B cell (primary cell): ENCODE results near the gene MIER3. TPM values are rescaled to one million over a fixed set of nuclear protein-coding genes. Genes with fewer than 3 reads are reported as not detected.

Experiments used
- ATAC-seq: fragments of 200-7000 bp; cut with Tn5 transposase; one replicate; pipeline ENCODE4 v1.10.0; 2021; ENCODE audit warnings: low read depth, mild to moderate bottlenecking, moderate number of reproducible peaks, moderate library complexity
- CTCF ChIA-PET: fragments of 350-600 bp; sonication (Branson Sonifier 250); formaldehyde crosslinking; loops from one replicate; lab custom pipeline; 2021; ENCODE audit warnings: antibody characterized with exemption, inconsistent platforms; lab: Charles Lee
- POLR2A ChIA-PET: fragments of 350-600 bp; sonication (Branson Sonifier 250); formaldehyde crosslinking; loops from one replicate; lab custom pipeline; 2021; ENCODE audit warnings: antibody characterized with exemption; lab: Charles Lee
- DNase-seq: peaks from one replicate; pipeline ENCODE4 v3.0.0; 2013
- H2AFZ ChIP-seq: 2 replicates; pipeline ENCODE4 v1.6.1; 2012; ENCODE audit warnings: mild to moderate bottlenecking, low read depth, low read length; ENCODE audit not compliant: insufficient read depth, poor library complexity, severe bottlenecking
- H3K27ac ChIP-seq, 2 donors: 1 replicate in 1 of 2; 2 replicates in 1 of 2; pipeline ENCODE4 v1.5.1; 2012 to 2013; ENCODE audit warnings: low read length in 2 of 2, mild to moderate bottlenecking in 2 of 2, moderate library complexity in 1 of 2
- H3K27me3 ChIP-seq, 4 experiments: fragments of 200-600 bp in 1 of 4; sonication (generic) in 1 of 4; replicated peaks in 1 of 4; 1 replicate in 2 of 4; 2 replicates in 2 of 4; pipeline versions ENCODE4 v1.6.1 to v1.7.0; 2013 to 2016; ENCODE audit warnings: low read length in 3 of 4, mild to moderate bottlenecking in 2 of 4, mixed read lengths in 1 of 4, moderate library complexity in 1 of 4; ENCODE audit not compliant: insufficient read depth in 4 of 4, control insufficient read depth in 3 of 4; ENCODE audit errors: control extremely low read depth in 1 of 4
- H3K36me3 ChIP-seq, 2 experiments: replicated peaks in 1 of 2; 1 replicate in 1 of 2; 2 replicates in 1 of 2; pipeline versions ENCODE4 v1.6.1 to v1.7.1; 2013; ENCODE audit warnings: low read length in 1 of 2; ENCODE audit not compliant: insufficient read depth in 2 of 2, control insufficient read depth in 1 of 2; ENCODE audit errors: control extremely low read depth in 1 of 2, extremely low read depth in 1 of 2
- H3K4me1 ChIP-seq, 2 donors: fragments of 200-600 bp in 1 of 2; sonication (generic) in 1 of 2; 1 replicate in 1 of 2; 2 replicates in 1 of 2; pipeline versions ENCODE4 v1.5.1 to v1.6.1; 2013 to 2017; ENCODE audit warnings: low read length in 2 of 2; ENCODE audit not compliant: control insufficient read depth in 2 of 2, insufficient read depth in 2 of 2
- H3K4me2 ChIP-seq: replicated peaks from 2 replicates; pipeline ENCODE3; 2012; ENCODE audit warnings: mild to moderate bottlenecking, low read depth, low read length; ENCODE audit not compliant: poor library complexity, severe bottlenecking
- H3K4me3 ChIP-seq, 5 experiments: fragments of 200-600 bp in 1 of 5; sonication (generic) in 1 of 5; 1 replicate in 3 of 5; 2 replicates in 2 of 5; pipeline versions ENCODE4 v1.5.1 to v1.7.0; 2011 to 2016; ENCODE audit warnings: low read length in 4 of 5, mild to moderate bottlenecking in 4 of 5, low read depth in 2 of 5, control low read depth in 1 of 5, moderate library complexity in 1 of 5; ENCODE audit not compliant: insufficient read depth in 1 of 5; ENCODE audit errors: control extremely low read depth in 1 of 5, extremely low read depth in 1 of 5
- H3K79me2 ChIP-seq: fragments of 200-600 bp; sonication (generic); one replicate; pipeline ENCODE4 v1.6.0; 2016; ENCODE audit warnings: low read length; ENCODE audit not compliant: control insufficient read depth, insufficient read depth
- H3K9ac ChIP-seq: fragments of 200-600 bp; sonication (generic); 2 replicates; pipeline ENCODE4 v1.6.1; 2017; ENCODE audit warnings: mild to moderate bottlenecking, low read length, moderate library complexity
- H3K9me3 ChIP-seq, 3 donors: one replicate each; pipeline versions ENCODE4 v1.6.1 to v1.7.1; 2013; ENCODE audit warnings: low read length in 2 of 3; ENCODE audit not compliant: control insufficient read depth in 2 of 3, insufficient read depth in 1 of 3; ENCODE audit errors: control extremely low read depth in 1 of 3
- H4K20me1 ChIP-seq: 2 replicates; pipeline ENCODE4 v1.6.0; 2012; ENCODE audit warnings: mild to moderate bottlenecking, low read length; ENCODE audit not compliant: insufficient read depth, control insufficient read depth, poor library complexity, severe bottlenecking
- H3K27ac Mint-ChIP-seq: one replicate; pipeline ENCODE4 v1.8.0; 2021; ENCODE audit warnings: mixed read lengths
- H3K27me3 Mint-ChIP-seq: one replicate; pipeline ENCODE4 v1.8.0; 2021; ENCODE audit warnings: mixed read lengths
- H3K4me1 Mint-ChIP-seq: one replicate; pipeline ENCODE4 v1.8.0; 2021; ENCODE audit warnings: mixed read lengths
- H3K4me3 Mint-ChIP-seq: one replicate; pipeline ENCODE4 v1.8.0; 2021; ENCODE audit warnings: mixed read lengths
- H3K9me3 Mint-ChIP-seq: one replicate; pipeline ENCODE4 v1.8.0; 2022; ENCODE audit warnings: mixed read lengths; ENCODE audit not compliant: insufficient read depth
- EZH2 ChIP-seq: IDR thresholded peaks from 2 replicates; pipeline ENCODE4 v1.6.1; 2012; ENCODE audit warnings: borderline replicate concordance, low read depth, mild to moderate bottlenecking, moderate library complexity, low read length; ENCODE audit not compliant: insufficient read depth, poor library complexity, severe bottlenecking
- WGBS: methylation state at CpG from one replicate; pipeline ENCODE4 v1.1.5; 2013; ENCODE audit warnings: missing lambda C conversion rate; ENCODE audit not compliant: insufficient coverage; 5-methylcytosine and 5-hydroxymethylcytosine counted together
- intact Hi-C: fragments of 100-400 bp; cut with micrococcal nuclease; formaldehyde crosslinking; loops from one replicate; pipeline ENCODE4 v1.10.0; 2022
- polyA plus RNA-seq: library from polyadenylated mRNA; depleted of rRNA; stranded (reverse); fragments of >200 nt; gene quantifications from 2 replicates; pipeline ENCODE4 v1.2.3, GENCODE V29; 2012
- total RNA-seq, 2 donors: library from RNA; stranded (reverse); fragments of 120-200 nt in 1 of 2; gene quantifications; 1 replicate in 1 of 2; 2 replicates in 1 of 2; pipeline versions ENCODE4 v1.2.3 to v1.2.4, GENCODE V29; 2013 to 2022
- TF ChIP-seq, protein P1 (sequence below): fragments of 200-600 bp; IDR thresholded peaks from one replicate; pipeline ENCODE4 v1.8.0; 2022; ENCODE audit warnings: antibody characterized with exemption, mild to moderate bottlenecking

Gene MIER3
- total and polyA plus RNA-seq, 2 donors (not counting 1 experiment from before 2014, with no cell fraction given): 5.8 to 25.9 TPM

DNA sequence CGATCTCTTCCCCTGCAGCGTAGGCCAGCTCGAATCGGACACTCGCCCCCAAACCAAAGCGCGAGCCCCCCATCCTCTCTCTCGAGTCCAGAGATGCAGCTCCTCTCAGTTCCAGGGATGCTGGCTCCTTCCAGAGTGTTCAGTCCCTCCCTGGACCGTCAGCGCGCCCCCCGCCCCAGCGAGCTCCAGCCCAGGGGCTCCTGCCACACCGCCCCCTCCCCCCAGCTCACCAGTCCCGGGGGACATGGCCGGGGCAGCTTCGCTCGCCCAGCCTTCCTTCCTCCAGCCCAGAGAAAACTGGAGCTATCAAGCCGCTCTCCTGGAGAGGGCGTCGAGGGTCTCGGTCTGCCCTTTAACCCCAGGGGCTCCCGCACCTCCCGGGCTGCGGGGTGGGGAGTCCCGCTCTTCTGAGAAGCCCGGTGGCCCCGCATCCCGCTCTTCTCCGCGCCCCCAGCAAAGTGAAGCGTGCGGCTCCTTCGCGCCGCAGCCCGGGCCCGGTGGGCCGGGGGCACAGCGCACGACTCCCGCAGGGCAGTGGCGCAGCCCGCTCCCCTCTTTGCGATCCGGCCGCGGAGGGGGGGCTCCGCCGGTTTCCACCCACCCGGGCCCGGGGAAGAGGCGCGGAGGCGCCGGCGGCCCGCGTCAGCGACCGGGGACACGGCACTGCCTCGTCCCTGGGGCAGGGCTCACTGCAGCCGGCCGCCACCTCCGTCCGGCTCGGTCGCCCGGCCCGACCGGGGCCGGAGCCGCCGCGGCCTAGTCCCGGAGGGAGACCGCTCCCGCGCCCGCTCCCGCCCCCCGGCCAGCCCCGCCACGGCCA lies 587 bp downstream of the MIER3 start:
- Mint-ChIP-seq H3K4me3 (peak overlapping the region; percentile 97), H3K27ac (peak overlapping the region; percentile 88), H3K27me3 (peaks cover 11% of the 10 kb centered on the region), H3K4me1 (peaks cover 25% of the 10 kb centered on the region), H3K9me3 (no peaks in the 10 kb centered on the region)
- peaks cover 17 to 19% of the 10 kb centered on the region in 2 donors for H3K4me1 ChIP-seq
- CTCF ChIA-PET: interaction anchor here (0.8 to 4.3 kb wide), 5 partner anchors 41 to 269 kb away, joined by 3 to 21 read pairs (median 4); no protein-coding TSS in a partner anchor
- ATAC-seq (peak; percentile 46), DNase-seq (peak; percentile 53)
- peaks cover 0 to 5% (median 1%) of the 10 kb centered on the region in 4 experiments for H3K27me3 ChIP-seq
- peak overlapping the region; percentile 98 for H3K4me2 ChIP-seq
- POLR2A ChIA-PET: interaction anchor here (0.5 to 1.6 kb wide), 3 partner anchors 41 to 222 kb away, joined by 3 to 7 read pairs (median 7); partner anchors contain the start of gene GPBP1
- WGBS: under 1% methylated on average over 84 of the region's 85 CpGs
- H3K27ac ChIP-seq: peak overlapping the region in 1 of 2 donors; percentile 59
- H3K36me3 ChIP-seq: peaks cover 1 to 3% of the 10 kb centered on the region in 2 experiments
- H3K79me2 ChIP-seq: peaks cover 29% of the 10 kb centered on the region
- H3K9ac ChIP-seq: peak overlapping the region; percentile 75
- intact Hi-C loops: loop anchor here (2.0 to 5.0 kb wide), 3 partner anchors 81 to 1511 kb away; partner anchors contain the start of gene PLK2
- H3K9me3 ChIP-seq: no peaks in the 10 kb centered on the region
- H2AFZ ChIP-seq: peak overlapping the region; percentile 77
- H3K4me3 ChIP-seq: peak overlapping the region; percentile 19 to 77 (median 72)
- H4K20me1 ChIP-seq: peaks cover 17% of the 10 kb centered on the region
- TF ChIP-seq EZH2: no peak
- TF ChIP-seq, protein P1, sequence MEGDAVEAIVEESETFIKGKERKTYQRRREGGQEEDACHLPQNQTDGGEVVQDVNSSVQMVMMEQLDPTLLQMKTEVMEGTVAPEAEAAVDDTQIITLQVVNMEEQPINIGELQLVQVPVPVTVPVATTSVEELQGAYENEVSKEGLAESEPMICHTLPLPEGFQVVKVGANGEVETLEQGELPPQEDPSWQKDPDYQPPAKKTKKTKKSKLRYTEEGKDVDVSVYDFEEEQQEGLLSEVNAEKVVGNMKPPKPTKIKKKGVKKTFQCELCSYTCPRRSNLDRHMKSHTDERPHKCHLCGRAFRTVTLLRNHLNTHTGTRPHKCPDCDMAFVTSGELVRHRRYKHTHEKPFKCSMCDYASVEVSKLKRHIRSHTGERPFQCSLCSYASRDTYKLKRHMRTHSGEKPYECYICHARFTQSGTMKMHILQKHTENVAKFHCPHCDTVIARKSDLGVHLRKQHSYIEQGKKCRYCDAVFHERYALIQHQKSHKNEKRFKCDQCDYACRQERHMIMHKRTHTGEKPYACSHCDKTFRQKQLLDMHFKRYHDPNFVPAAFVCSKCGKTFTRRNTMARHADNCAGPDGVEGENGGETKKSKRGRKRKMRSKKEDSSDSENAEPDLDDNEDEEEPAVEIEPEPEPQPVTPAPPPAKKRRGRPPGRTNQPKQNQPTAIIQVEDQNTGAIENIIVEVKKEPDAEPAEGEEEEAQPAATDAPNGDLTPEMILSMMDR: no peak
